ENCODE data around the gene SPATA6.

SPATA6 gene

DNA sequence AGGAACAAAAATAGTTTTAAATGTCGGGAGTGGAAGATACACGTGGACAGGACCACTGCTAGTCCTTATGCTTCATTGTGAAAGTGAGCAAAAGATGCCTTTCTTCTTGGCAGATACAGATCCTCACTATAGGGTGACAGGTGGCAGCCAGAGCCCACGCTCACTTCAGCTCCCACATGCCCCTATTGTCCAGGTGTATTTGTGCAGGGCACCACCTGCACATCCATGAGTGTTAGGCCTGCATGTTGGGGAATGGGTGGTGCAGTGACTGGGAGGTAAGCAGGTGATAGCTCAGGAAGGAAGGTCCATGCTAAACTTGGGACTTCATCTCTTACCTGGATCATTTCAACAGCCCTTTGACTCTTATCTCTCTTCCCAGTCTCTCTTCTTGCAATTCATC lies 222.1 kb downstream of the SPATA6 start:
- DNase-seq, result no peak

DNA sequence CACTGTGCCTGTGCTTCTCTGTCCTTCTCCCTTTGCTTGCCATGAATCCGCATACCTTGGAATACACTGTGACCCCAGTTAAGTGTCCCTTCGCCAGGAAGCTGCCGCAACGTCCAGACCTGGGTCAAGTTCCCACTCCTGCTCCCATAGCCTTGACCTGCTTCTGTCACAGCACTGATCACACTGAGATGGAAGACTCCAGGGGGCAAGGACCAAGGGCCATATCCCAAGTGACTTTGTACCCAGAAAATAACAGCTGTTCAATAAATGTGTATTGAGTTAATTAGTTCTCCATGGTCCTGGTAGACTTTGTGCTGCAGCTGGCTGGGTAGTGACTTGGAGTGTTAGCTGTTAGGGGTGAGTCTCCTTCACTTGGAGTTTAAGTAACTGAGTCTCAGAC lies 223.6 kb downstream of the SPATA6 start:
- no peak for DNase-seq

DNA sequence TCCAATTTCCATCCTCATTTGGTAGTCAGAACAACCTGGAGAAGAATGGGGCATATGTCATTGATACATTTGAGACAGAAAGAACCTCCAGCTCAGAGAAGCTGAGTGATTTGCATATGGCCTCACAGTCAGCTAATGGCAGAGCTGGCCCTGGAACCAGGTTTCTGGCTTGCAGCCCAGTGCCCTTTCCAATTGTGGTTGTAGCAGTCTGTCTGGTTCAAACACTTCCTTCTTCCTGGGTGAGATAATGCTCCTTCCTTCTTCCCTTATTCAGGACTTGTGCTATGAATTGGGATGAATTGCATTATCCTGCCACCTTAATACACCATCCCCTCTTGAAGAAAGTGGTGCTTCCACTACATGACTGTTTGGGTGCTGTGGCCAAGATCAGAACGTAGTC lies 225.3 kb downstream of the SPATA6 start:
- no peak for DNase-seq
